Nephron (organoid): ENCODE results near the gene DOCK2.

Experiments used
- H3K27ac Mint-ChIP-seq, 3 experiments: 2 replicates each; pipeline ENCODE4 v1.8.0; 2020; ENCODE audit warnings: mixed read lengths in 3 of 3, mild to moderate bottlenecking in 2 of 3, moderate library complexity in 1 of 3
- H3K27me3 Mint-ChIP-seq: 2 replicates; pipeline ENCODE4 v1.8.0; 2021; ENCODE audit warnings: low read depth, mild to moderate bottlenecking, moderate library complexity, mixed read lengths
- H3K36me3 Mint-ChIP-seq: 2 replicates; pipeline ENCODE4 v1.8.0; 2020; ENCODE audit warnings: low read depth, mixed read lengths
- H3K4me1 Mint-ChIP-seq: 2 replicates; pipeline ENCODE4 v1.8.0; 2020; ENCODE audit warnings: mixed read lengths
- H3K4me3 Mint-ChIP-seq, 3 experiments: 2 replicates each; pipeline ENCODE4 v1.8.0; 2020; ENCODE audit warnings: mild to moderate bottlenecking in 3 of 3, mixed read lengths in 3 of 3, moderate library complexity in 2 of 3
- H3K9me3 Mint-ChIP-seq: 2 replicates; pipeline ENCODE4 v1.8.0; 2020; ENCODE audit warnings: mixed read lengths
- CTCF ChIP-seq, 3 experiments: fragments of 200-600 bp; sonication (generic); IDR thresholded peaks; one replicate each; pipeline ENCODE4 v1.5.0; 2021; ENCODE audit warnings: antibody characterized with exemption in 3 of 3; ENCODE audit not compliant: unreplicated experiment in 3 of 3

Gene DOCK2

GRCh38 chr5:169848792-169849191, 211.7 kb downstream of the DOCK2 start:
- Mint-ChIP-seq H3K4me3 (no peak overlapping the region), H3K36me3 (peaks cover 3% of the 10 kb centered on the region), H3K9me3 (peaks cover 26% of the 10 kb centered on the region), H3K4me1 (no peaks in the 10 kb centered on the region), H3K27me3 (peaks cover 4% of the 10 kb centered on the region), H3K27ac (no peak overlapping the region)
- TF ChIP-seq CTCF (IDR thresholded peaks at IDR 0.05; ENCODE audit: unreplicated experiment in 3 of 3) = no peak

GRCh38 chr5:169850409-169850808, 213.3 kb downstream of the DOCK2 start:
- Mint-ChIP-seq H3K9me3 (peaks cover 26% of the 10 kb centered on the region), H3K4me3 (no peak overlapping the region), H3K27me3 (peaks cover 11% of the 10 kb centered on the region), H3K27ac (no peak overlapping the region), H3K4me1 (no peaks in the 10 kb centered on the region), H3K36me3 (peaks cover 3% of the 10 kb centered on the region)
- no peak for TF ChIP-seq CTCF (IDR thresholded peaks at IDR 0.05; ENCODE audit: unreplicated experiment in 3 of 3)

- peaks cover 26% of the 10 kb centered on the region for H3K9me3 Mint-ChIP-seq
- H3K36me3 Mint-ChIP-seq = peaks cover 3% of the 10 kb centered on the region
- H3K4me1 Mint-ChIP-seq = no peaks in the 10 kb centered on the region
- no peak overlapping the region for H3K27ac Mint-ChIP-seq
- TF ChIP-seq CTCF (IDR thresholded peaks at IDR 0.05; ENCODE audit: unreplicated experiment in 3 of 3) = no peak
- no peak overlapping the region for H3K4me3 Mint-ChIP-seq
- peaks cover 11% of the 10 kb centered on the region for H3K27me3 Mint-ChIP-seq
Observed at GRCh38 chr5:169851321-169851850, 214.3 kb downstream of the DOCK2 start.

GRCh38 chr5:169856571-169856970, 219.5 kb downstream of the DOCK2 start:
- H3K4me1 Mint-ChIP-seq = peaks cover under 1% of the 10 kb centered on the region
- peaks cover 31% of the 10 kb centered on the region for H3K27me3 Mint-ChIP-seq
- no peak for TF ChIP-seq CTCF (IDR thresholded peaks at IDR 0.05; ENCODE audit: unreplicated experiment in 3 of 3)
- peaks cover 17% of the 10 kb centered on the region for H3K9me3 Mint-ChIP-seq
- H3K27ac Mint-ChIP-seq = no peak overlapping the region
- H3K4me3 Mint-ChIP-seq = no peak overlapping the region
- H3K36me3 Mint-ChIP-seq = peaks cover under 1% of the 10 kb centered on the region

- peaks cover 26% of the 10 kb centered on the region for H3K27me3 Mint-ChIP-seq
- no peak overlapping the region for H3K27ac Mint-ChIP-seq
- H3K36me3 Mint-ChIP-seq = no peaks in the 10 kb centered on the region
- H3K4me3 Mint-ChIP-seq = no peak overlapping the region
- TF ChIP-seq CTCF (IDR thresholded peaks at IDR 0.05; ENCODE audit: unreplicated experiment in 3 of 3) = no peak
- peaks cover 6% of the 10 kb centered on the region for H3K9me3 Mint-ChIP-seq
- H3K4me1 Mint-ChIP-seq = peaks cover 11% of the 10 kb centered on the region
Observed at GRCh38 chr5:169860585-169860984, 223.5 kb downstream of the DOCK2 start.

GRCh38 chr5:169861433-169861832, 224.4 kb downstream of the DOCK2 start:
- Mint-ChIP-seq H3K9me3 (peaks cover 6% of the 10 kb centered on the region), H3K4me3 (no peak overlapping the region), H3K4me1 (peaks cover 11% of the 10 kb centered on the region), H3K27ac (no peak overlapping the region), H3K36me3 (no peaks in the 10 kb centered on the region), H3K27me3 (peaks cover 31% of the 10 kb centered on the region)
- no peak for TF ChIP-seq CTCF (IDR thresholded peaks at IDR 0.05; ENCODE audit: unreplicated experiment in 3 of 3)
